SKM-1 (cell line): ENCODE results near the gene HNRNPA0.
"Not testable (repeated sequence)": the region's sequence is repeated elsewhere in the genome, so short reads cannot be mapped to it uniquely, and the experiment has no call there.

Experiments
- DNase-seq: peaks from one replicate; lab custom pipeline; 2025; ENCODE audit not compliant: unreplicated experiment; lab: John Stamatoyannopoulos, UW

HNRNPA0 gene

GRCh38 chr5:137754188-137754960, at the start of gene HNRNPA0:
HNRNPA0 (minus strand) TSS chr5:137754363; CDS start chr5:137754066, 297 bp downstream.
- DNase-seq = peak; percentile 96

GRCh38 chr5:137802282-137803210, 48.4 kb upstream of the HNRNPA0 start:
- no peak for DNase-seq

DNA sequence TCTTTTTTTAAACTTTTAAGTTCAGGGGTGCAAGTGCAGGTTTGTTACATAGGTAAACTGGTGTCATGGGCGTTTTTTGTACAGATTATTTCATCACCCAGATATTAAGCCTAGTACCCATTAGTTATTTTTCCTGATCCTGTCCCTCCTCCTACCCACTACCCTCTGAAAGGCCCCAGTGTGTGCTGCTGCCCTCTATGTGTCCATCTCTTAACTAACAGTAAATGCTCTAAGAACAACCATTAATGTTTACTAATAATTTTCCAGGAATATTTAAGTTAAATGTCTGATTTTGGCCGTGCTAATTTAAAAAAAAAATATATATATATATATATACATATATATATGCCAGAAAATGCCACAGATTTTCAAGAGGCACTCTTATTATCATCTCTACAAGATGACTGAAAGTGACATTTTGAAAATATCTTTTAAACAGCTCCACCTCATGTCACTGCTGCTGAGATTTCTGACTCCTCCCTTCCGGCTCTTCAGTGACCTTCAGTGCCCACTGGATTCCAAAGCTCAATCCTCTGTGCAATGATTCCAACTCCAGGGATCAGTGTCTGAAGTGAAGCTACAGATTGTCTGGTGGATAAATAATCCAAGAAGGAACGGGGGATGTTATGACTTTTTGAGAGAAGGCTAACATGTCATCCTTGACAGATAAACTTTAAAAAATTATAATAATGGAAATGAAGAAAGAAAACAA, 46.7 kb upstream of the HNRNPA0 start:
- no peak for DNase-seq

DNA sequence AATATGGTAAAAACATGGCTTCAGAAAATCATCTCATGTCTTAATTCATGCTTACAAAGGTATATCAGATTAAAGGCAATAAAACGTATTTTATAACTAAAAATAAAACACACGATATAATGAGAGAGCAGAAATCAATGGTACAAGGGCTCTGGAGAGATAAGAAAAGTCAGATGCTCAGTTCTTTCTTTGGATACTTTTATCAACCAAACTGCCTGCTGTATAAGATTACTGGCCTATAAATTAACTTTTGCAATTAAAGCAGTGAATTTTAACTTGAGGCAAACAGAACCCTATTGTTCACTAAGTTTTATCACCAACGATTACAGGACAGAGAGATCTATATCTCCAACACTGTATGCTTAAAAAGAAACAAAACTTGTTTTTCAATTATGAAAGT, 42.1 kb upstream of the HNRNPA0 start:
- no peak for DNase-seq

- DNase-seq = no peak
Observed at GRCh38 chr5:137794863-137795262, 40.7 kb upstream of the HNRNPA0 start.

GRCh38 chr5:137792303-137792702, 38.1 kb upstream of the HNRNPA0 start:
- no peak for DNase-seq

- DNase-seq = no peak
Observed at GRCh38 chr5:137791799-137792198, 37.6 kb upstream of the HNRNPA0 start.

DNA sequence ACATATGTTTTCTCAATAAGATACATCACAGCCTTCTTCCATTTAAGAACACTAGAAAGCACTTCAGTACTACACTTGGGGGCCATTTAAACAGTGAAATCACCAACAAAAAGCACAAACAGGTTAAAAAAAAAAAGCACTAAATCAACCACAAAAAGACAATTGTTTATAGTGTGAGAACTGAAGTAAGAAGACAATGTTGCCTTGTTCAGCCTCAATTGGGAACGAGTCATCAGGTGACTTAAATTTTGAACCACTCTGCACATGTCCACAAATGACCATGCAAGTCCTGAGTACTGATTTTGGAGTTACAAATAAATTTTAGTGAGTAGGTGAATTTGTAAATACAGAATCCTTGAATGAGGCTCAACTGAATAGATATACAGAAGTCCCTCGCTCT, 37.2 kb upstream of the HNRNPA0 start:
- DNase-seq = no peak

DNA sequence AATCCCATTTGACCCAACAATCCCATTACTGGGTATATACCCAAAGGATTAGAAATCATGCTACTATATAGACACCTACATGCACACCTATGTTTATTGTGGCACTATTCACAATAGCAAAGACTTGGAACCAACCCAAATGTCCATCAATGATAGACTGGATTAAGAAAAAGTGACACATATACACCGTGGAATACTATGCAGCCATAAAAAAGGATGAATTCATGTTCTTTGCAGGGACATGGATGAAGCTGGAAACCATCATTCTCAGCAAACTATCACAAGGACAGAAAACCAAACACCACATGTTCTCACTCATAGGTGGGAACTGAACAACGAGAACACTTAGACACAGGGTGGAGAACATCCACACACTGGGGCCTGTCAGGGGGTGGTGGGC, 34.4 kb upstream of the HNRNPA0 start:
- DNase-seq = not testable (repeated sequence)

DNA sequence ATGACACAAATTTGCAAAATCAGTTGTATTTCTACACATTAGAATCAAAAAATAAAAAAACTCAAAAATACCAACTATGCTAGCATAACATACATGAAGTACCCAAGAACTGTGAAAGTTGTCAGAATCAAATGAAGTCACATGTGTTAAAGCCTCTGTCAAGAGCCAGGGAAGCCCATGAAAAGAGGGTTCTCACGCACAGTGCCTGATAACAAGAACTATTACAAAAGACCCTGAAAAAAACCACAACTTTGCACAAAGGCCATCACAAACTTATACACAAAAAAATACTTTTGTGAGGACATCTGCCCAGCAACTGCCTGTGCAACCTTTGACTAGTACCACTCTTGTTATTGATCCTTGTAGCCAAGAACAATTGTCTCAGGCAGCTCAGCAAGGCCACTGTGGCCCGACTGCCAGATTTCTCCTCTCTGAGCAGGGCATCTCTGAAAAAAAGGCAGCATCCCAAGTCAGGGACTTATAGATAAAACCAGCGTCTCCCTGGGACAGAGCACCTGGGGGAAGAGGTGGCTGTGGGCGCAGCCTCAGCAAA, 28.9 kb upstream of the HNRNPA0 start:
- DNase-seq = no peak

GRCh38 chr5:137782055-137782454, 27.9 kb upstream of the HNRNPA0 start:
- DNase-seq = no peak

GRCh38 chr5:137778772-137779564, 24.8 kb upstream of the HNRNPA0 start:
- peak; percentile 2 for DNase-seq

- DNase-seq = not testable (repeated sequence)
Observed at GRCh38 chr5:137767937-137768336, 13.8 kb upstream of the HNRNPA0 start.

GRCh38 chr5:137761566-137761965, 7.4 kb upstream of the HNRNPA0 start:
- no peak for DNase-seq

DNA sequence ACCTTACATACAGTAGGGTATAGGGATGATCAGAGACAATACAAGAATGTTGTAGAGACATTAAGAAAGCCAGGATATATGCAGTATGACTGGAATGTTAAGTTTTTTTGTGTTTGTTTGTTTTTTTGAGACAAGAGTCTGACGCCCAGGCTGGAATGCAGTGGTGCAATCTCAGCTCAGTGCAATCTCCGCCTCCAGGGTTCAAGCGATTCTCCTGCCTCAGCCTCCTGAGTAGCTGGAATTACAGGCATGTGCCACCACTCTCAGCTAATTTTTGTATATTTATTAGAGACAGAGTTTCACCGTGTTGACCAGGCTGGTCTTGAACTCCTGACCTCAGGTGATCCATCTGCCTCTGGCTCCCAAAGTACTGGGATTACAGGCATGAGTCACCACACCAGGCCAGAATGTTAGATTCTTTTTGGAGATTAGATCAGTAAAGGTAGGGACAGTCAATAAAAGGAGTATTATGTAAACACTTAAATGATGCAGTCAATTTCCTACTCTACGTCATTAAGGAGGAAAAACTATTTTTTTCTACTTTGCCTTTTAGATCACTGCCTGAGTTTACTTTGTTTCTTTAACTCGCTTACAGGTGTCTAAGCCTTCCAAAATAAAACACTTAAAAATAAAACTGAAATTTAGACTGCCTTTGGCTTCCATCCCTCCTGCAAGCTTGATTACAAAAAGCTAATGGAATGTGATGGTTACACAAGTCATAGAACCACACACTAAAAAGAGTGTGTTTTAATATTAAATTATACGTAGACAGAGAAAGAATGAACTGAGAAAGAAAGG, 6.8 kb upstream of the HNRNPA0 start:
- no peak for DNase-seq

GRCh38 chr5:137760294-137760693, 6.1 kb upstream of the HNRNPA0 start:
- no peak for DNase-seq

- DNase-seq = no peak
Observed at GRCh38 chr5:137758715-137759306, 4.6 kb upstream of the HNRNPA0 start.

DNA sequence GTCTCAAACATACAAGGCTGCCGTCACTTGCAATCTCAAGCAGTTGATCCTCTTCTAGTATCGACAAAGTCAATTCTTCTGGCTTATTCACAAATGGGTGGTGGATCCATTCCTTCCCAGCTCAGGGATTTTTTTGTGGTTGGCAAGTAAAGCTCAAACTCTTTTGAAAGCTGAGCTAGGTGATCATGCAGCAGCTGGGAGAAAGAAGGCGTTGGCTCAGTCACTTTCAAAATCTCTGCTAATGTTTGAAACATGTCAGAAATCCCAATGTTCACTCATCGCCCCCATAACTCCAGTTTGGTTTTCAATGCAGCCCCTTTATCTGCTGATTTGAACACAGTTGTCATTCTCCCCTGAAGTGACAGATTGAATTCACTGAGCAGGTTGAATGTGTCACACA, 4.0 kb upstream of the HNRNPA0 start:
- no peak for DNase-seq

DNA sequence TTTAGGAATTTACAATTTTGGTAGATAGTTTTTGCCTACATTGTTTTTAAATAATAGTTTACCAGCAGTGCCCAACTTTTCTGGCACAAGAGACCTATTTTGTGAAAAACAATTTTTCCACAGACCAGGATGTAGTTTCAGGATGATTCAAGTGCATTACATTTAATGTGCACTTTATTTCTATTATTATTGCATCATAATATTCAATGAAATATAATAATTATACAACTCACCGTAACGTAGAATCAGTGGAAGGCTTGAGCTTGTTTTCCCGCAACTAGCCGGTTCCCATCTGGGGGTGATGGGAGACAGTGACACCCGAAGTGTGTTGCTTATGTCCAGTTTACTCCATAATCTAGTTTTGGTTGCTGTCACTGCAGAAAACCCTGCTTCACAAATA, 3.5 kb upstream of the HNRNPA0 start:
- DNase-seq = no peak
